HPDE6-E6E7 (cell line): ENCODE results near the gene TSPAN8.
"Not testable (repeated sequence)": the region's sequence is repeated elsewhere in the genome, so short reads cannot be mapped to it uniquely, and the experiment has no call there.

Source experiments
- DNase-seq: peaks from one replicate; pipeline ENCODE4 v3.0.0; 2011; ENCODE audit warnings: missing footprints; ENCODE audit errors: extremely low spot score

Gene TSPAN8

GRCh38 chr12:71129364-71129763, 28.4 kb downstream of the TSPAN8 start:
- no peak for DNase-seq

- DNase-seq: no peak
Observed at GRCh38 chr12:71128191-71128788, 29.5 kb downstream of the TSPAN8 start.

- no peak for DNase-seq
Observed at GRCh38 chr12:71125949-71126348, 31.9 kb downstream of the TSPAN8 start.

GRCh38 chr12:71125515-71125914, 32.3 kb downstream of the TSPAN8 start:
- no peak for DNase-seq

- DNase-seq: no peak
Observed at GRCh38 chr12:71124835-71125460, 32.9 kb downstream of the TSPAN8 start.

- DNase-seq: not testable (repeated sequence)
Observed at GRCh38 chr12:71113148-71113547, 44.7 kb downstream of the TSPAN8 start.

GRCh38 chr12:71109834-71110233, 48.0 kb downstream of the TSPAN8 start:
- DNase-seq: no peak

GRCh38 chr12:71108355-71108754, 49.4 kb downstream of the TSPAN8 start:
- DNase-seq: no peak

- DNase-seq: no peak
Observed at GRCh38 chr12:71107936-71108335, 49.9 kb downstream of the TSPAN8 start.

GRCh38 chr12:71105956-71106355, 51.8 kb downstream of the TSPAN8 start:
- no peak for DNase-seq

- no peak for DNase-seq
Observed at GRCh38 chr12:71092290-71092689, 65.5 kb downstream of the TSPAN8 start.

GRCh38 chr12:71090971-71091370, 66.8 kb downstream of the TSPAN8 start:
- no peak for DNase-seq

- DNase-seq: no peak
Observed at GRCh38 chr12:71085575-71085974, 72.2 kb downstream of the TSPAN8 start.

GRCh38 chr12:71075743-71076142, 82.1 kb downstream of the TSPAN8 start:
- DNase-seq: no peak
